HG02870 (cell line): ENCODE results near the gene DHX9.
"Not testable (repeated sequence)": the region's sequence is repeated elsewhere in the genome, so short reads cannot be mapped to it uniquely, and the experiment has no call there.

Experiments
- ATAC-seq: cut with Tn5 transposase; IDR thresholded peaks from one replicate; pipeline ENCODE4 v1.9.1; 2021; ENCODE audit warnings: mild to moderate bottlenecking, moderate library complexity; ENCODE audit not compliant: unreplicated experiment

The DHX9 gene

DNA sequence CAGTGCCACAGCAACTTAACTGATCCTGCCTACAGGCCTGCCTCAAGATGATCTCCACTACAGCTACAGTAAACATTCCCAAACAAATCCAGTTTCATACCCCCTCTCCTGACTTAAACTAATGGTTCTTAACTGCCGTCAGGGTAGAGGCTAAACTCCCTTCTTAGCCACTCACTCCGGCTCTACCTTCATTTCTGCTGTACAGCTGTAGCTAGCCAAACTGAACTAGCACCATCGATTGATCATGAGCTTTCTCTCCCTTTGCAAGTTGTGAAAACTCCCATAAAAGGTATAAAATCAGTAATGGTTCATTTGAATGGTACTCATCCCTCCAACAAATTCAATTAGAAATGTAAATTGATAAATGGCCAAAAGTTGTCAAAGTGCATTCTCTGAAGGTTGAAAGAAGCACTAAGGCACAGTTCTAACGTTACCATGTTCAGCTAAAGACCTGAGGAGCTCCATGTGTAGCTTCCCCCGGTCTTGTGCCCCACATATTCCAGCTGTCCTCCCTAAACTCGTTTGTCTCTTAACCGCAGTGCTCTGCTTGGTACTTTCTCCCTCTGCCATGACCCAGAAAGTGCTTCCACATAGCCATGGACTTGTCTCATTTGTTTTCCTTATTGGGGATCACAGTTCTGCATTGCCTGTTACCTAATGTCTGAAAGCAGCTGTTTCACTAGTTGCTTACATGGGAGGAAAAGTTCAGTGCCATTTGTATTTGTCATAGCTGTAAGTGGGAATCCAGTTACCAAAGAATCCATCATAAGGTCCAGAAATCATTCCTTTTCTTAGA lies 49.8 kb downstream of the DHX9 start:
- no peak for ATAC-seq

DNA sequence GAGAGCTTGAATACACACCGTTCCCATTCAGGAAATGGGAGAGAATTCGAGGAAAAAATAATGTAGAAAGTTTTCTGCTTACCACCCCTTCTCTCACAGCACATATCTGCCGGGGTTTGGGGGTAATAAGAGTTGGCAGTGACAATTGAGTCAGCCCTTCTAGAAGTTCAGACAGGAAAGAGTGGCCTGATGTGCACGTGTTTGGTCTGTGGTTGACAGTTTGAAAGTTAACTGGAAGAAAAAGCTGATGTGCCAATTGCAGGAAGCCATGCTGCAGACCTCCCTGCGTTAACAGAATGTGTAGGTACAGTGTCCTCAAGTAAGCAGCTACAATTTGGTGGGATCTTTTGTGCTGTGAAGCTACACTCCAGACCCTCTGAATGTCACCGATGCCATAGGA lies 50.9 kb downstream of the DHX9 start:
- ATAC-seq: no peak

DNA sequence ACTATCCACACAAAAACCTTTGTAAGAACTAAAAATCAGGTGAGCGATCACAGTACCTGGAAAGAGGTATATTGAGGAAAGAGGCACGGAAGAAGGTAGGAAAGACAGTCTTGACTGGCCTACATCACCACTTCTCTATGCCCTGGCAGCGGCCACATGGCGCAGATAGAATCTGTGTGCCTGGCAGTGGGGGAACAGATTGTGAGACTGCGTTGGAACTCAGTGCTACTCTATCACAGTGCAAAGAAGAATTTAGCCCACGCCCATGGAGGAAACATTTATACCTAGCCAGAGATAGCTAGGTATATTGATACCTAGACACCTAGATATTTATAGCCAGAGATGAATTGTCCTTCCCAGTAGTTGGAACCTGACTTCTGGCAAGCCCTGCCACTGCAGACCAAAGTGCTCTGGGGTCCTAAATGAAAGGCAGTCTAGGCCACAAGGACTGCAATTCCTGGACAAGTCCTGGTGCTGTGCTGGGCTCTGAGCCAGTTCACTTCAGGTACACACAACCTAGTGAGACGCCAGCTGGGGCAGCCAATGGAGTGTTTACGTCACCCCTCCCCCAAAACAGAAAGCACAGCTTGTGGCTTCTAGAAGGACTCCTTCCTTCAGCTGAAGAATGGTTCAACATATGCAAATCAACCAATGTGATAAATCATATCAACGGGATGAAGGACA lies 51.9 kb downstream of the DHX9 start:
- ATAC-seq: no peak

DNA sequence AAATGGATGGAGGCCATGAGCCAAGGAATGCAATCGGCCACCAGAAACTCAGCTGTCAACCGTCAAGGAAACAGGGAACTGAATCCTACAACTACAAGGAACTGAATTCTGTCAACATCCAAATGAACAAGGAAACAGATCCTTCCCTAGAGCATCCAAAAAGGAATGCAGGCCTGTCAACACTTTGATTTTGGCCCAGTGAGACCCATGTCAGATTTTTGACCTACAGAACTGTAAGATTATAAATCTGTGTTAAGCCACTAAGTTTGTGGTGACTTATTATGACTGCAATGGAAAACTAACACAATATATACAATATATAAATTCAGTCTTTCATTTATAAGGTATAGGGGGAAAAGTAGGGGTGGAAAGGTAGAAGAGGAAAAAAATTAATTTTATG lies 58.5 kb downstream of the DHX9 start:
- no peak for ATAC-seq

DNA sequence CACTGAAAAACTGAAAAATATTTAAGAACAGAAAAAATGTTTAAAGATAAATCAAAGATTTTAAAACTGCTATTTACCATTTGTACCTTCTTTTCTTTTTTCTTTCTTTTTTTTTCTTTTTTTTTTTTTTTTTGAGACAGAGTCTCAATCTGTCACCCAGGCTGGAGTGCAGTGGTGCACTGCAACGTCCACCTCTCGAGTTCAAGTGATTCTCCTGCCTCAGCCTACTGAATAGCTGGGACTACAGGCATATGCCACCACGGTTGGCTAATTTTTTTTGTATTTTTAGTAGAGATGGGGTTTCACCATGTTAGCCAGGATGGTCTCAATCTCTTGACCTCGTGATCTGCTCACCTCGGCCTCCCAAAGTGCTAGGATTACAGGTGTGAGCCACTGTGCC lies 62.8 kb downstream of the DHX9 start:
- not testable (repeated sequence) for ATAC-seq

DNA sequence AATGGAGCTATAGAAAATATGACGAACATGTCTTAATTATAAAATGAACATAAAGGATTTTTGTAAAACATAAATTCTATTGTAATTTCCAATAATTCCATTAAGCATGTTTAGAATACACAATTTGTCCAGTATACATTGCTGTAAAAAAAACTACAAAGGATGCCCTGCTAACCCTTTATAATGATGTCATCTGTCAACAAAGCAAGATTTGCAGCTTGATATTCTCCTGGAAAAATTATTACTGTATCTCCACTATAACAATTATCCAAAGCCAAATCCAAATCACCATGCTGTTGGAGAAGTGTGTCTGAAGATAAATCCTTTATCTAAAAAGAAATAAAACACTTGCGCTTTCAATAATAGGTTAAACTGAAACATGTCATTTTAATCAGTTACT lies 66.2 kb downstream of the DHX9 start:
- no peak for ATAC-seq

DNA sequence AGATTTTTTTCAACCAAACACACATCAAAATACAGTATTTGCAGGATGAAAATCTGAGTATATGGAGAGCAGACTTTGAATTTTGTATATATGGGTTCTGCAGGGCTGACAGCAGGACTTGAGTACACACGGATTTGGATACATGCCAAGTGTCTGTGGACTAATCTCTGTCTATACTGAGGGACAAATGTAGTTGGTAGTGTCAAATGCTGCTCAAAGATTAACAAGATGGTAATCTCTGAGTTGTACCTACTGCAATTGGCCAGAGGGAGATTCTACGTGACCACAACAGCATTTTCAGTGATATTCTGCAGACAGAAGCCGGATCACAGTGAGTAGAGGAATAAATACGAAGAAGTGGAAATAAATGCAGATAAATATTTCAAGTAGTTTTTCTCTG lies 70.4 kb downstream of the DHX9 start:
- ATAC-seq: no peak

DNA sequence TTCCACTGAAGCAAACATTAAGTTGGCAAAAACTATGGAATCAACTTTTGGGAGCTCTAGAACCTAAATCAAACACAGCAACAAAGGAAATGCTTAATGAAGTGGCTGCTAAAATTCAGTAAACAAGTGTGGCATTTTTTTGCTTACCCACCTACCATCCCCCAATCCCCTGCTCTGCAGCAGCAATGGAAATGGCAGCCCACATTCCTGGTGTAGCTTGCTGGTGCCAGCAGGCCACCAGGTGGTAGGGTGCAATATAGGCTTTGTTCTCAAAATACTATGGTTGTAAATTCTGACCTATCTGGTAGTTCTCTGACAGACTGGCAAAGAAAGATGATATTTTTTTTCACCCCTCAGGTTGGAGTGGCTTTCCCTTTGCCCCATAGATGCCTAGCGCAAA lies 71.0 kb downstream of the DHX9 start:
- ATAC-seq: no peak

DNA sequence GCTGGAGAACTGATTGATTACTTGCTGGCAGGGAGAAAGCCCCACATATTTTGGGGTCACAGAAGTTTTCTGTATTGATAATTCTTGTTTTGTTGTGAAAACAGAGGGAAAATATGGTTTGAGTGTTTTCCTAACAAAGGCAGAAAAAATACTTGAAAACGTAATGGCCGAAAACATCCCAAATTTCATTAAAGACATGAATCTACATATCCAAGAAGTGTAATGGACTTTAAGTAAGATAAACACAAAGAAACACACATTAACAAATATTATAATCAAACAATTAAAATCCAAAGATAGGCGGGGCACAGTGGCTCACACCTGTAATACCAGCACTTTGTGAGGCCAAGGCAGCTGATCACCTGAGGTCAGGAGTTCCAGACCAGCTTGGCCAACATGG lies 74.3 kb downstream of the DHX9 start:
- no peak for ATAC-seq

DNA sequence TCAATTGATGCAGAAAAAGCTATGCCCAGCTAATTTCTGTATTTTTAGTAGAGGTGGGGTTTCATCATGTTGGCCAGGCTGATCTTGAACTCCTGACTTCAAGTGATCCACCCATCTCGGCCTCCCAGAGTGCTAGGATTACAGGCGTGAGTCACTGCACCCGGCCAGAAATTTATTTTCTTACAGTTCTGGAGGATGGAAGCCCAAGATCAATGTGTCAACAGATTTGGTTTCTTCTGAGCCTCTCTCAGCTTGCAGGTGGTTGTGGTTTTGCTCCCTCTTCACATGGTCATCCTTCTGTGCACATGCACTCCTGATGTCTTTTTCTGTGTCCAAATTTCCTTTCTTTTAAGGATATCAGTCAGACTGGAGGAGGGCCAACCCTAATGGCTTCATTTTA lies 78.2 kb downstream of the DHX9 start:
- ATAC-seq: no peak

DNA sequence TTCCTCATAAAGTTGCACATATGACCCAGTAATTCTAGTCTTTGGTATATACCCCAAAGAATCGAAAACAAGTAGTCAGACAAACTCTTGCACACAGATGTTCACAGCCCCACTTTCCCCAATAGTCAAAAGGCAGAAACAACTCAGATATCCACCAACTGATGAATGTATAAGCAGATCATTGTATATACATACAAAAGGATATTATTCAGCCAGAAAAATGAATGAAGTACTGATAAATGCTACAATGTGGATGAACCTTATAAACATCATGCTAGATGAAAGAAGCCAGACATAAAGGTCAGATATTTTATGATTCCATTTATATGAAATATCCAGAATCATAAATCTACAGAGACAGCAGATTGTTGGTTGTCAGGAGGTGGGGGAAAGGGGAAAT lies 86.5 kb downstream of the DHX9 start:
- no peak for ATAC-seq

DNA sequence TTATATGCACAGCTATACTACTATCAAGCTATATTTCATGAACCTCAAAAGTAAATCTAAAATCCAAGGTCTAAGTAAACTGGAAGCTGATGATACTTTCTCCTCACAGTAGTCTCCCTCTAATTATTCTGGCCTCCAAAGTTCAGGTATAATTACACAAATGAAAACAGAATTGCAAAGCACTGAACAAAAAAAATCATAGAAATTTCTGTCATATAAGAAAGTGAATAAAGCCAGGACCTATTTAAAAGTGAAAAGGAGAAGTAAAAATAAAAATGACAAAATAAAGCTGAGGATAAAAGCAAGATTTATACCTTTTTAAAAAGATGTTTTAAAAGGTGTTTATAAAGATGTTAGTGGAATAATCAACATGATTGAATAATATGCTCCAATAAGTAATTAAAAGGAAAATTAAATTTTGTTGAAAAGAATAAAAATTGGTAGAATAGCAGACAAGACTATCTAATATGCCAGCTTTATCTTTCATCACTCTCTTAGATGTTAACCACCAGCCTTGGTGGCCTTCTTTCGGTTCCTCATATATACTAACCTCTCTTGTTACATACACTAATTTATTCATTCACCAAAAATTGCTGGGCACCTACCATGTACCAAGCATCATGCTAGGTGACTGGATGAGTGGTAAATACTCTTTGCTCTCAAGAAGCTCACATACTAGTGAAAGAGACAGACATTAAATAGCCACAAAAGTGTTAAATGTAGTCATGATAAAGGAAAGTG lies 88.7 kb downstream of the DHX9 start:
- ATAC-seq: peak; percentile 45

DNA sequence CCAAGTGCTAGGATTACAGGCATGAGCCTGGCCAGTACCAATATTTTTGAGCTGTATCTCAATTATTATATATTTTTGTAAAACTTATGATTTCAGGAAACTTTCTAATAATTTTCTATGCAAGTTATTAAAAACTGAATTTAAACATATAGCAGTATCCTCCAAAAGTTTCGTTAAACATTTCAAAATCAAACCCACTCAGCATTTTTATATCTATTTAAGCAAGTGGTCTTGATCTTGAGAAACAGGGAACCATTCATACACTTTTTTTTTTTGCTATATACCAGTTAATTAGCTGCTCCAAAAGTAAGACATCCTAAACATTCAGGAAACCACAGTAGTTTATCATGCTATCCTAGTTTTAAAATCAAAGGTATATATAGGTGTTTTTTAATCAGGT lies 91.8 kb downstream of the DHX9 start:
- ATAC-seq: no peak

DNA sequence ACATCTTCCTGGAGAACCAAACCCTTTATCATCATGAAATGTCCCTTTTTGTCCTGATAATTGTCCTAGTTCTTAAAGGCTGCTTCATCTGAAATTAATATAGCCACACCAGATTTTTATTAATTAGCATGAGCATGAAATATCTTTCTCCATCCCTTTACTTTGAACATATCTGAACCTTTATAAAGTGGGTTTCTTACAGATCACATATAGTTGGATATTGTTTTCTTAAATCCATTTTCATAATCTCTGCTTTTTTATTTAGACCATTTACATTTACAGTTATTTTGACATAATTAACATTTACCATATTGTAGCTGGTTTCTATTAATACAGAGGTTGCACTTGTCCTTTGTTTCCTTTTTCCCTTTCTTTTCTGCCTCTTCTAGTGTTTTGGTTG lies 96.6 kb downstream of the DHX9 start:
- no peak for ATAC-seq
